ENCODE results near the gene TMEM87B.

The TMEM87B gene

GRCh38 chr2:112153179-112153490, 98.1 kb downstream of the TMEM87B start:
- no peak for DNase-seq

GRCh38 chr2:112153501-112153900, 98.4 kb downstream of the TMEM87B start:
- DNase-seq: no peak

DNA sequence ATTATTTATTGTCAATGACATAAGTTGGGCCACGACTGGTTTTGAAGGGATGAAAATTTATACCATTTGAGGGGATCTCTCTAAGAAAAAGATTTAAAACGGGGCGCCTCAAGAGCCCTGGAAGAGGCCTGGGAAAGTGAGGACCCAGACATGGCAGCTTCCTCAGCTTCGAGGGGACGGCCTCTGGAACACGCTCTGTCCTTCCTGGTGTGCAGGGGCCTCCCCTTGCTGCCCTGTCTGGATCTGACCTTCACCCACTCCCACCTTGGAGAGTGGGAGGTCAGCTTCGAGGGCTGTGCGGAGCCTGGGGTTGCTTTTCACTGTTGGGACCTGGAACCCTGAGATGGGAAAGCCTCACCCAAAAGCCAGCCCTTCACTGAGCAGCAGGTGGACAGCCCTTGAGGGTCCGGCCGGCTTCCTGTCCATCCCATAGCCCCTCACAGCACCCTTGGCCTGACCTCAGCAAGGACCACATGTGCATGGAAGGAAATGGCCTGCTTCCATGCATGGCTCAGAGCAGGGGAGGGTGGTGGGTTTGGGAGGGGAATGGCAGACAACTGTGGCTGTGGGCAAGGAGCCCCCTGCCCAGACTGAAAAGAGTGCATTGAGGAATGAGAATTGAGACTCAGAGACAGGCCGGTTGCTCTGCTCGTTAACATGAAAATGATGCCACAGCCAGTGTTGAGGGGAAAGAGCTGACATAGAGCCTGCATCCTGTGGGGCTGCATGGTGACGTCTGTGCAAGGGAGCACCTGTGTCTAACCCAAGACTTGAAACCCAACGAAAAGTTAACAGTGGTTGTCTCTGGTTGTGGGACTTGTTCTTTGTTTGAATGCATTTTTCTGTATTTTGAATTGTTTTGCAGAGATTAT, 99.4 kb downstream of the TMEM87B start:
- no peak for DNase-seq

GRCh38 chr2:112155331-112156151, 100.5 kb downstream of the TMEM87B start:
- DNase-seq: peak; percentile 25

DNA sequence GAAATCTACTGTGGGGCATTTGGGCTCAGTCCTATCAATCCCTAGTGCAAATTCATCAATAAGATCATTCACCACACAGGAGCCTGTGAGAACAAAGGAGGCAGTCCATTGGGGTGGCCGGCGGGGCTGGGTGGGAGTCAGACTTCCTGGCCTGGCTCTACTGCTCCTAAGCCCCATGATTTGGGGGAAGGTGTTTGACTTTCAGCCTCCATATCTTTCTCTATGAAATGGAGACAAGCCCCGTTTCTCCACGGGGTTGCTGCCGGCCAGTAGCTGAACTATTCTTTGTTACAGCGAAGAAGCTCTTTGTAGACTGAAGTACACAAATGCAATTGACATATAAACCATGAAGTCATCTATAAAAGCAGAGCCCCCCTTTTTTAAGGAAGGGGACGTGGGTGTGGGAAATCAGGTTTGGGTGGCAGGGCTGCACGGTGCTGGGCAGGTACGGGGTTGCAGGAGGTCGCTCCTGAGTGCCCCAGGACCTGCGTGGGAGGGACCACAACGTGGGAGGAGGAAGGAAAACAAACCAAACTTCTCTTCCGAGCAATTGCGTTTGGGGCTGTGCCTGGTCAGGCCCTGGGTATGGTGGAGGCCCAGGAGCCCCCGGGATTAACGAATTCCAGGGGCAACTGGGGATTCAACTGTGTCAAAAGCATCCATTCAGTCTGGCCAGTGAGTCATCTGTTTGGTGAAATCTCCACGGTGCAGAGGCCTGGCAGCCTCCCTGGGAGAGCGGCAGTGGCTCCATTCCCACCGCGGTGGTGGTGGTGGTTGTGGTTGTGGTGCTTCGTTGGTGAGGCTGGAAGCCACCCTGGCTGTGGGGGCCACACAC, 101.3 kb downstream of the TMEM87B start:
- no peak for DNase-seq

DNA sequence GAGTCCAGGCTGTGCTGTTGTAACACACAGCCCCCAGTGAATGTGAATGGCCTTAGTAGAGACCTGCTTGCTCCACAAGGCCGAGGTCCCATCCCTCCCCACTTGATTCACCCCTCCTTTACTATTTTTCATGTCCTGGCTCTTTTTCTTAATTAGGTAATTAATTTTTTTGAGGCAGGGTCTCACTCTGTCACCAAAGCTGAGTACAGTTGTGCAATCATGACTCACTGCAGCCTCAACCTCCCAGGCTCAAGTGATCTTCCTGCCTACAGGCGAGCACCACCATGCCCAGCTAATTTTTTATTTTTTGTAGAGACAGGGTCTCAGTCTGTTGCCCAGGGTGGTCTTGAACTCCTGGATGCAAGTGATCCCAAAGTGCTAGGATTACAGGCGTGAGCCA, 102.4 kb downstream of the TMEM87B start:
- no peak for DNase-seq

- DNase-seq: no peak
These were observed 104.4 kb downstream of the TMEM87B start for GRCh38 chr2:112159454-112159921.

- DNase-seq: no peak
These were observed 105.5 kb downstream of the TMEM87B start for GRCh38 chr2:112160283-112161250.

GRCh38 chr2:112161431-112162145, 106.5 kb downstream of the TMEM87B start:
- DNase-seq: no peak

DNA sequence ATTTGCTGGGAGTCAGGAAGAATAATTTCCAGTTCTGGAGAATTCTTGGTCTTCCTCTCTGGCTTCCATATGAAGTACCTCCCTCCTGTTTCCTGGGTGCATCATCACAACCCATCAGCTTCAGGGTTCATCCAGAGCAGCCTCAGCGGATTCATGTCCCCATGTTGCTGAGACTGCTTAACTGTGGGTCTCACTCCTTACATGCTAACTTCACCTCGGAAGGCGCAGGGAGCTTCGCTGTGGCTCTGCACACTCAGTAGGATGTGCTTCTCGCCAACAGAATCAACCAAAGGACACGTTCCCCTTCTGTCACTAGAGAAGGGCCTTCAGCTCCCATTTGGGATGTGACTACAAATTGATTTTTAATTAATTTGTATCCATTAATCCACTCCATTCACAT, 107.3 kb downstream of the TMEM87B start:
- no peak for DNase-seq

- no peak for DNase-seq
These were observed 107.9 kb downstream of the TMEM87B start for GRCh38 chr2:112162956-112163355.

GRCh38 chr2:112163541-112163981, 108.5 kb downstream of the TMEM87B start:
- no peak for DNase-seq

GRCh38 chr2:112164876-112165275, 109.8 kb downstream of the TMEM87B start:
- no peak for DNase-seq

DNA sequence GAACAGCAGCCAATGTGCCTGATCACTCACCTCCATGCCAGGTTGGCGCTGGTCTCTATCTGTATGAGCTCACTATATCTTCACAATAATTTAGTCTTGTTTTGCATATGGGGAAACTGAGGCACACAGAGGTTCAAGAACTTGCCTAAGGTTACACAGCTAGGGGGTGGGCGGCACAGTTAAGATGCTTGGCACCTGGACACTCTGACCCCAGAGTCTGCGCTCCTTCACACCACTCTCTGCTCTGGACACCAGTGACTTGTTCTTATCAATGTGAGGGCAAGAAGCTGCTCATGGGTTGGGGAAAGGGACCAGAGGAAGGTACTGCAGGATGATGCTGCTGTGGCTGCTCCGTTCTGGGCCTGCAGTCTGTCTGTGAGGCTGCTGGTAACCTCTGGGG, 110.2 kb downstream of the TMEM87B start:
- no peak for DNase-seq

GRCh38 chr2:112166806-112167499, 111.9 kb downstream of the TMEM87B start:
- peak; percentile 36 for DNase-seq

DNA sequence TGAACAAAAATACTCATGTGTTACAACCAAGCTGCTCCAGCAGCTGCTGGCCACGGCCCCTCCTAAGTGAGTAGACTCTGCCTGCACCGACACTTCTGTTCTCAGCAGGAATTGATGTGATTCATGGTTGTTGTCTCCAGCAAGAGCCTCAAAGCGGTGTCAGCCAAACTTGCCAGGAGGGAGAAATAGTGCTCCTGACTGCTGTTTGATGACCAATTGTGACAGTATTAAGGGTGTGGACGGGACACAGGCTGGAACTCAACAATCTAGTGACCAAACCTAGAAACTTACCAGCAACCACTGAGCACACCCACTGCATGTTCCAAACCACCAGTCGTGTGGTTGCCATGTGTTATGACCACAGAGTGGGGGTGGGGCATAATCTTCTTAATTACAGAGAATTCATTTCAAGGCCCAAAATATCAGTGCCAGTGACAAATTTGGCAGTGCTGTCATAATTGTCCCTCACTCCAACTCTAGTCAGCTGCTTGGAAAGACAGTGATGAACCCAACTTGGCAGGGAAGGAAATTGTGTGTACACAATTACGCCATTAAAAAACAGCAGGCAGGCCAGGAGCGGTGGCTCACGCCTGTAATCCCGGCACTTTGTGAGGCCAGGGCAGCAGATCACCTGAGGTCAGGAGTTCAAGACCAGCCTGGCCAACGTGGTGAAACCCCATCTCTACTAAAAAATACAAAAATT, 113.5 kb downstream of the TMEM87B start:
- DNase-seq: no peak

Measured in stimulated activated CD4-positive, alpha-beta T cell treated with anti-CD3 and anti-CD28 coated beads, Interleukin-12 subunit alpha, Interleukin-12 subunit beta, amount 100 ng/mL, for 4 hours (primary cell).